Panc1 (cell line): ENCODE data around the gene SLC10A3. TPM values are rescaled to one million over a fixed set of nuclear protein-coding genes. Genes with fewer than 3 reads are reported as not detected.

ENCODE experiments used
- ATAC-seq: fragments of 200-7000 bp; cut with Tn5 transposase; 2 replicates; pipeline ENCODE4 v1.9.1; 2020; ENCODE audit warnings: mild to moderate bottlenecking, moderate library complexity
- BruUV-seq: library from RNA; stranded (reverse); fragments of 400-500 nt; replicated peaks from 2 replicates; lab custom pipeline; 2021; lab: Mats Ljungman, UMichigan
- CTCF ChIA-PET: fragments of 300-600 bp; sonication (Branson Sonifier 250); formaldehyde crosslinking; loops from one replicate; lab custom pipeline; 2022; ENCODE audit warnings: antibody characterized with exemption; lab: Charles Lee
- POLR2A ChIA-PET: fragments of 300-600 bp; sonication (Branson Sonifier 250); formaldehyde crosslinking; loops from one replicate; lab custom pipeline; 2022; ENCODE audit warnings: antibody characterized with exemption; lab: Charles Lee
- DNase-seq: peaks from one replicate; pipeline ENCODE4 v3.0.0-alpha.2; 2010; ENCODE audit warnings: low read depth, low spot score
- H3K27ac ChIP-seq: 2 replicates; pipeline ENCODE4 v1.5.1; 2011; ENCODE audit warnings: mild to moderate bottlenecking, low read length, inconsistent platforms
- H3K27me3 ChIP-seq: fragments of 200-500 bp; sonication (Bioruptor generic); 2 replicates; pipeline ENCODE4 v1.6.0; 2014; ENCODE audit warnings: low read length, inconsistent platforms; ENCODE audit not compliant: control insufficient read depth, insufficient read depth
- H3K36me3 ChIP-seq: fragments of 200-500 bp; sonication (Bioruptor generic); 2 replicates; pipeline ENCODE4 v1.5.1; 2014; ENCODE audit warnings: inconsistent platforms, mild to moderate bottlenecking, low read length, moderate library complexity; ENCODE audit not compliant: control insufficient read depth, insufficient read depth
- H3K4me1 ChIP-seq: 2 replicates; pipeline ENCODE4 v1.5.1; 2011; ENCODE audit warnings: inconsistent platforms, mild to moderate bottlenecking, low read length, moderate library complexity; ENCODE audit not compliant: control insufficient read depth, insufficient read depth
- H3K4me3 ChIP-seq, 2 experiments: 2 replicates each; pipeline ENCODE4 v1.5.1; 2011 to 2012; ENCODE audit warnings: low read depth in 2 of 2, low read length in 2 of 2, mild to moderate bottlenecking in 2 of 2, inconsistent platforms in 1 of 2, moderate library complexity in 1 of 2
- H3K9me3 ChIP-seq: fragments of 200-500 bp; sonication (Bioruptor generic); 2 replicates; pipeline ENCODE4 v1.5.1; 2014; ENCODE audit warnings: low read depth, mild to moderate bottlenecking, inconsistent platforms, low read length, moderate library complexity; ENCODE audit not compliant: control insufficient read depth, insufficient read depth
- CTCF ChIP-seq: fragments of 450-650 bp; IDR thresholded peaks from 2 replicates; pipeline ENCODE4 v1.5.1; 2017; ENCODE audit warnings: mild to moderate bottlenecking
- POLR2AphosphoS5 ChIP-seq: IDR thresholded peaks from 2 replicates; pipeline ENCODE4 v1.6.1; 2012; ENCODE audit warnings: mild to moderate bottlenecking, low read depth, low read length, moderate library complexity
- REST ChIP-seq, 2 experiments: IDR thresholded peaks; 2 replicates each; pipeline ENCODE4 v1.6.1; 2011 to 2012; ENCODE audit warnings: low read depth in 2 of 2, control low read depth in 1 of 2, low read length in 1 of 2, mild to moderate bottlenecking in 1 of 2, moderate library complexity in 1 of 2; ENCODE audit not compliant: insufficient read depth in 1 of 2
- SIN3A ChIP-seq: IDR thresholded peaks from 2 replicates; pipeline ENCODE4 v1.6.1; 2012; ENCODE audit warnings: low read depth, mild to moderate bottlenecking, low read length, moderate library complexity, borderline replicate concordance; ENCODE audit not compliant: insufficient read depth
- TCF7L2 ChIP-seq: IDR thresholded peaks from 2 replicates; pipeline ENCODE4 v1.6.1; 2011; ENCODE audit warnings: mild to moderate bottlenecking, low read depth, low read length, inconsistent platforms
- in situ Hi-C: cut with HindIII; loops from 2 replicates; pipeline ENCODE4 v1.10.0; 2016; ENCODE audit warnings: low sequenced_read_pairs, low pct_unique_long_range_greater_than_20kb
- intact Hi-C: fragments of 100-400 bp; cut with micrococcal nuclease; formaldehyde crosslinking; loops from one replicate; pipeline ENCODE4 v1.10.0; 2022; ENCODE audit not compliant: unreplicated experiment
- total RNA-seq: library from RNA; stranded (reverse); gene quantifications from one replicate; pipeline ENCODE4 v1.2.1, GENCODE V29; 2021; ENCODE audit not compliant: unreplicated experiment

Gene SLC10A3
- total RNA-seq, 1 experiment from 2014 or later, result 64.1 TPM

GRCh38 chrX:154488336-154489075, 1.9 kb downstream of the SLC10A3 start:
- H3K4me3 ChIP-seq, result no peak overlapping the region
- no peaks in the 10 kb centered on the region for H3K36me3 ChIP-seq
- in situ Hi-C loops, result no loop called here
- TF ChIP-seq REST (IDR thresholded peaks at IDR 0.05; ENCODE audit: insufficient read depth in 1 of 2, low read depth in 2 of 2, low read length in 1 of 2) (no peak), POLR2AphosphoS5 (no peak), TCF7L2 (no peak), SIN3A (no peak), CTCF (no peak)
- H3K9me3 ChIP-seq, result no peaks in the 10 kb centered on the region
- H3K27me3 ChIP-seq, result no peaks in the 10 kb centered on the region
- ChIA-PET POLR2A (no interaction called here), CTCF (no interaction called here)
- H3K27ac ChIP-seq, result no peak overlapping the region
- ATAC-seq (no peak), DNase-seq (no peak)
- no TSS peak for BruUV-seq
- peaks cover 28% of the 10 kb centered on the region for H3K4me1 ChIP-seq
- intact Hi-C loops, result no loop called here

GRCh38 chrX:154487518-154488290, 2.7 kb downstream of the SLC10A3 start:
- BruUV-seq, result no TSS peak
- ATAC-seq (no peak), DNase-seq (no peak)
- in situ Hi-C loops, result no loop called here
- Histone ChIP-seq H3K27me3 (no peaks in the 10 kb centered on the region), H3K36me3 (no peaks in the 10 kb centered on the region), H3K27ac (peak overlapping the region; percentile 86), H3K9me3 (no peaks in the 10 kb centered on the region), H3K4me1 (peaks cover 31% of the 10 kb centered on the region), H3K4me3 (peak overlapping the region in 1 of 2 experiments; percentile 60; a peak in 1 of 4 replicates)
- TF ChIP-seq SIN3A (no peak), CTCF (no peak), TCF7L2 (no peak), REST (IDR thresholded peaks at IDR 0.05; ENCODE audit: insufficient read depth in 1 of 2, low read depth in 2 of 2, low read length in 1 of 2) (no peak), POLR2AphosphoS5 (no peak)
- CTCF ChIA-PET, result no interaction called here
- intact Hi-C loops, result no loop called here
- POLR2A ChIA-PET, result no interaction called here
